K562 (cell line): ENCODE measurements around the gene HLA-F. TPM values are rescaled to one million over a fixed set of nuclear protein-coding genes. Genes with fewer than 3 reads are reported as not detected.

Source experiments
- ATAC-seq: fragments of 200-7000 bp; cut with Tn5 transposase; 3 replicates; pipeline ENCODE4 v1.9.1; 2020; ENCODE audit warnings: moderate library complexity
- BruUV-seq: library from RNA; stranded (reverse); fragments of 400-500 nt; replicated peaks from 2 replicates; lab custom pipeline; 2021; lab: Mats Ljungman, UMichigan
- CTCF ChIA-PET: fragments of 300-600 bp; formaldehyde crosslinking; extraction: SDS; loops from one replicate; lab custom pipeline; 2021; ENCODE audit warnings: low intra/inter-chr PET ratio; lab: Yijun Ruan, JAX
- POLR2A ChIA-PET: fragments of 300-600, 350-650 bp; sonication (Branson Sonifier 250); formaldehyde crosslinking; extraction: SDS; loops from one replicate; lab custom pipeline; 2021; ENCODE audit warnings: antibody characterized with exemption, inconsistent platforms; lab: Yijun Ruan, JAX
- DNase-seq, 4 experiments: peaks; one replicate each; pipeline versions ENCODE4 v3.0.0 to v3.0.0-alpha.2; 2011 to 2018; ENCODE audit warnings: low spot score in 3 of 4, mixed read lengths in 3 of 4; ENCODE audit errors: extremely low read depth in 1 of 4
- FAIRE-seq: peaks from 2 replicates; lab custom pipeline; 2011; peaks lifted over from hg19 to GRCh38; lab: Jason Lieb, UNC
- H2AFZ ChIP-seq: 2 replicates; pipeline ENCODE4 v1.6.0; 2011; ENCODE audit warnings: low read depth, low read length, control low read depth, inconsistent platforms
- H3K27ac ChIP-seq: fragments of 200-600 bp; 3 replicates; pipeline ENCODE4 v1.8.0; 2011; ENCODE audit warnings: low read depth, mild to moderate bottlenecking, control low read depth, inconsistent platforms, low read length, moderate library complexity, mixed read lengths; ENCODE audit errors: extremely low read depth
- H3K27me3 ChIP-seq, 2 experiments: fragments of 300-600 bp in 1 of 2; 2 replicates in 1 of 2; 3 replicates in 1 of 2; pipeline versions ENCODE4 v1.6.0 to v1.8.0; 2011; ENCODE audit warnings: inconsistent platforms in 2 of 2, low read length in 2 of 2, mild to moderate bottlenecking in 1 of 2, mixed read lengths in 1 of 2, moderate library complexity in 1 of 2; ENCODE audit not compliant: control insufficient read depth in 2 of 2, insufficient read depth in 2 of 2
- H3K36me3 ChIP-seq: fragments of 300-600 bp; 3 replicates; pipeline ENCODE4 v1.8.0; 2011; ENCODE audit warnings: mild to moderate bottlenecking, low read length, inconsistent platforms; ENCODE audit not compliant: control insufficient read depth, insufficient read depth
- H3K4me1 ChIP-seq, 2 experiments: fragments of 200-600 bp in 1 of 2; replicated peaks in 1 of 2; 2 replicates in 1 of 2; 3 replicates in 1 of 2; pipeline versions ENCODE4 v1.5.1 to v1.8.0; 2011; ENCODE audit warnings: inconsistent platforms in 2 of 2, low read length in 2 of 2, mild to moderate bottlenecking in 1 of 2, mixed read lengths in 1 of 2, moderate library complexity in 1 of 2; ENCODE audit not compliant: control insufficient read depth in 2 of 2, insufficient read depth in 2 of 2
- H3K4me2 ChIP-seq: 2 replicates; pipeline ENCODE4 v1.6.1; 2011; ENCODE audit warnings: low read length, control low read depth, inconsistent platforms, mixed read lengths; ENCODE audit not compliant: insufficient read depth
- H3K4me3 ChIP-seq: fragments of 200-600 bp; sonication (generic), shearing (Covaris generic); 2 replicates; pipeline ENCODE4 v1.5.1; 2016; ENCODE audit warnings: control low read depth, inconsistent platforms
- H3K79me2 ChIP-seq: fragments of 200-600 bp; 3 replicates; pipeline ENCODE4 v1.8.0; 2011; ENCODE audit warnings: low read length, inconsistent platforms; ENCODE audit not compliant: control insufficient read depth, insufficient read depth
- H3K9ac ChIP-seq, 2 experiments: 2 replicates each; pipeline versions ENCODE4 v1.6.0 to v1.6.1; 2011; ENCODE audit warnings: low read depth in 2 of 2, low read length in 2 of 2, control low read depth in 1 of 2, inconsistent platforms in 1 of 2, mild to moderate bottlenecking in 1 of 2, mixed read lengths in 1 of 2; ENCODE audit not compliant: insufficient read depth in 1 of 2
- H3K9me1 ChIP-seq: one replicate; pipeline ENCODE4 v1.6.0; 2011; ENCODE audit warnings: inconsistent platforms, mild to moderate bottlenecking, low read length, moderate library complexity; ENCODE audit not compliant: control insufficient read depth, insufficient read depth
- H3K9me3 ChIP-seq: replicated peaks from 2 replicates; pipeline ENCODE4 v1.5.1; 2011; ENCODE audit warnings: low read depth, low read length, inconsistent platforms; ENCODE audit not compliant: control insufficient read depth, insufficient read depth
- H4K20me1 ChIP-seq: replicated peaks from 2 replicates; pipeline ENCODE4 v1.6.1; 2011; ENCODE audit warnings: low read length, inconsistent platforms, mixed read lengths; ENCODE audit not compliant: control insufficient read depth, insufficient read depth
- ATF6 ChIP-seq: sonication (generic); formaldehyde crosslinking; IDR thresholded peaks from 2 replicates; pipeline ENCODE4 v1.4.0; 2020; ENCODE audit warnings: mild to moderate bottlenecking, missing genetic modification reagents
- GATAD2A ChIP-seq: fragments of 450-650 bp; IDR thresholded peaks from 2 replicates; pipeline ENCODE4 v1.6.1; 2017
- KAT7 ChIP-seq: sonication (generic); formaldehyde crosslinking; IDR thresholded peaks from 2 replicates; pipeline ENCODE4 v1.8.0; 2022; ENCODE audit warnings: missing genetic modification reagents, mild to moderate bottlenecking, borderline replicate concordance
- NFIX ChIP-seq: fragments of 250-450 bp; sonication (Bioruptor Pico); IDR thresholded peaks from 2 replicates; pipeline ENCODE4 v1.4.0; 2020; ENCODE audit warnings: low read depth, mild to moderate bottlenecking, moderate library complexity
- NFYB ChIP-seq: IDR thresholded peaks from 2 replicates; pipeline ENCODE4 v1.6.1; 2011; ENCODE audit warnings: mild to moderate bottlenecking, moderate library complexity; ENCODE audit not compliant: insufficient read length; ENCODE audit errors: extremely low read depth
- PRDM10 ChIP-seq: fragments of 450-650 bp; IDR thresholded peaks from 2 replicates; pipeline ENCODE4 v1.6.1; 2018; ENCODE audit not compliant: partially characterized antibody
- RBM15 ChIP-seq: fragments of 200-400 bp; formaldehyde crosslinking; IDR thresholded peaks from 2 replicates; pipeline ENCODE4 v1.6.1; 2018; ENCODE audit warnings: mild to moderate bottlenecking, low read length, moderate library complexity; ENCODE audit not compliant: insufficient read depth
- RERE ChIP-seq: sonication (generic); formaldehyde crosslinking; IDR thresholded peaks from 2 replicates; pipeline ENCODE4 v1.8.0; 2023; ENCODE audit warnings: missing genetic modification reagents, mild to moderate bottlenecking, borderline replicate concordance
- TAL1 ChIP-seq: fragments of 450-650 bp; IDR thresholded peaks from 2 replicates; pipeline ENCODE4 v1.6.1; 2016; ENCODE audit warnings: mild to moderate bottlenecking
- ZNF583 ChIP-seq: fragments of 250-450 bp; sonication (Bioruptor Pico); IDR thresholded peaks from 2 replicates; pipeline ENCODE4 v1.4.0; 2020
- ZNF695 ChIP-seq: fragments of 450-650 bp; formaldehyde crosslinking; IDR thresholded peaks from 2 replicates; pipeline ENCODE4 v1.4.0; 2020; ENCODE audit warnings: mild to moderate bottlenecking, moderate library complexity
- ZNF76 ChIP-seq: fragments of 250-450 bp; sonication (Bioruptor Pico); IDR thresholded peaks from 2 replicates; pipeline ENCODE4 v1.4.0; 2020; ENCODE audit warnings: mild to moderate bottlenecking, moderate library complexity, borderline replicate concordance
- WGBS: fragments of 100-300 bp; shearing (Covaris generic); methylation state at CpG from one replicate; pipeline ENCODE4 v1.1.6; 2016; ENCODE audit warnings: low coverage, mixed read lengths; ENCODE audit not compliant: insufficient coverage; ENCODE audit errors: missing lambda C conversion rate; 5-methylcytosine and 5-hydroxymethylcytosine counted together
- in situ Hi-C: fragments of 300-500 bp; cut with MboI; formaldehyde crosslinking; loops from 4 replicates; pipeline ENCODE4 v1.15.0; 2018; ENCODE audit warnings: inconsistent platforms, mixed read lengths
- intact Hi-C: fragments of 100-400 bp; cut with micrococcal nuclease; formaldehyde crosslinking; loops from 2 replicates; pipeline ENCODE4 v1.14.2; 2022
- polyA plus RNA-seq, 8 experiments: library from polyadenylated mRNA; depleted of rRNA in 4 of 8; stranded (reverse) in 5 of 8; unstranded in 3 of 8; fragments of >200 nt; fragmentation: Nextera tagmentation in 2 of 8; fragmentation: Illumina TruSeq in 1 of 8; extraction: Ambion mirVana in 2 of 8; extraction: Trizol in 1 of 8; gene quantifications; 2 replicates each; pipeline versions ENCODE4 v1.2.1 to v1.2.3, GENCODE V29; 2011 to 2014; ENCODE audit warnings: inconsistent platforms in 1 of 8, missing spikeins in 1 of 8
- total RNA-seq, 7 experiments: library from RNA; depleted of rRNA in 6 of 7; stranded (reverse); fragments of >200 nt in 6 of 7; fragmentation: Illumina TruSeq in 2 of 7; extraction: Trizol in 2 of 7; gene quantifications; 2 replicates each; pipeline versions ENCODE4 v1.2.1 to v1.2.3, GENCODE V29; 2011 to 2021; ENCODE audit warnings: low replicate concordance in 1 of 7

HLA-F gene
- total and polyA plus RNA-seq, 9 of the 15 experiments (the other 6 are each of a cell fraction or from before 2014, with no cell fraction given) = 0.40 to 0.76 (median 0.46) TPM; not detected in 6

GRCh38 chr6:29680904-29681303 is 42.3 kb upstream of the HLA-F start, which contains the start of gene ZFP57:
ZFP57 (minus strand) TSS chr6:29681152; CDS start chr6:29677003, 4,149 bp downstream.
- peaks cover 0 to 9% of the 10 kb centered on the region in 2 experiments; a peak in 2 of 5 replicates for H3K4me1 ChIP-seq
- H2AFZ ChIP-seq = peak within 1 kb of the TSS; percentile 75
- no peaks in the 10 kb centered on the region for H3K9me1 ChIP-seq
- no peaks in the 10 kb centered on the region for H3K36me3 ChIP-seq
- no TSS peak for BruUV-seq
- no peak for ATAC-seq
- CTCF ChIA-PET = no interaction called here
- FAIRE-seq = no peak
- H4K20me1 ChIP-seq = no peaks in the 10 kb centered on the region
- DNase-seq = no peak
- POLR2A ChIA-PET = interaction anchor here (0.8 kb wide), 1 partner anchor 24 kb away, joined by 5 read pairs; no protein-coding TSS in a partner anchor
- H3K4me2 ChIP-seq = peak within 1 kb of the TSS; percentile 35
- H3K27me3 ChIP-seq = peaks cover 15 to 33% of the 10 kb centered on the region in 2 experiments; a peak in 3 of 5 replicates
- peak within 1 kb of the TSS in 1 of 2 experiments; percentile 66; a peak in 1 of 4 replicates for H3K9ac ChIP-seq
- no peak within 1 kb of the TSS for H3K4me3 ChIP-seq
- intact Hi-C loops = no loop called here
- WGBS = 53% methylated on average over 13 of the region's 31 CpGs
- no peaks in the 10 kb centered on the region for H3K9me3 ChIP-seq
- H3K79me2 ChIP-seq = no peaks in the 10 kb centered on the region
- H3K27ac ChIP-seq = no peak within 1 kb of the TSS
- in situ Hi-C loops = no loop called here
- TF ChIP-seq GATAD2A (no peak), ATF6 (CRISPR knock-in tag) (no peak), ZNF76 (no peak), RERE (no peak), RBM15 (no peak), NFYB (no peak), ZNF695 (CRISPR knock-in tag) (no peak), TAL1 (no peak), ZNF583 (no peak), PRDM10 (no peak), KAT7 (CRISPR knock-in tag) (no peak), NFIX (CRISPR knock-in tag) (no peak)
